ENCODE measurements around the gene ISYNA1. TPM values are rescaled to one million over a fixed set of nuclear protein-coding genes. Genes with fewer than 3 reads are reported as not detected.
A peak's percentile ranks its signal among the peaks of the same experiment; 100 is the strongest.

Gene ISYNA1
- total RNA-seq, 1 donor from 2014 or later: 278 TPM

- Mint-ChIP-seq H3K4me1 (ENCODE audit: unreplicated experiment) (peaks cover 7% of the 10 kb centered on the region), H3K27me3 (peaks cover 11% of the 10 kb centered on the region), H3K4me3 (no peak overlapping the region), H3K27ac (no peak overlapping the region), H3K36me3 (no peaks in the 10 kb centered on the region), H3K9me3 (no peaks in the 10 kb centered on the region)
- no peak for TF ChIP-seq CTCF (conservative IDR thresholded peaks at IDR 0.05)
- no peak for DNase-seq (ENCODE audit: extremely low spot score, unreplicated experiment)
Observed at GRCh38 chr19:18392417-18392816, 45.5 kb downstream of the ISYNA1 start.

DNA sequence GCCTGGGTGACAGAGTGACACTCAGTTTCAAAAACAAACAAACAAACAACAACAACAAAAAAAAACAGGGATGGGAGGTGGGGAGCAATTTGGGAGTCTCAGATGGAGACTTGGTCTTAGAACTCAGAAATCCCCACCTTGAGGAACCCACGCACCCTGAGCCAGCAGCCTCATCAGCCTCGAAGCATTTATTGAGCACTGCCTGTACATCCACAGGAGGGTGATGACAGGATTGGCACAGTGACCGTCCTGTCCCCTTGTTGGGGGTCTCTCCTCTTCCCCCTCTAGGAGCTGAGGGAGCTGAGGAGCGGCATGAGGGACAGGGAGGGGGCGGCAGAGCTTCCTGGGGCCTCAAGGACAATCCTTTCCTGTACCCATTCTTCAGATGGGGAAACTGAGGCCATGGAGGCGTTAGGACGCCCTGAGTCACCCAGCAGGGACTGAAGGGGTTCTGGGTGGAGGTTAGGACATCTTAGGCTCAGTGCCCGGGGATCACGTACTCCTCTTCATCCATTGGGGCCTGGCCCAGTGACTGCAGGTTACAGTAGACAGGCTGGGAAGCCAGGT lies 46.3 kb downstream of the ISYNA1 start:
- Mint-ChIP-seq H3K27me3 (peaks cover 15% of the 10 kb centered on the region), H3K9me3 (no peaks in the 10 kb centered on the region), H3K27ac (no peak overlapping the region), H3K4me3 (no peak overlapping the region), H3K4me1 (ENCODE audit: unreplicated experiment) (peaks cover 8% of the 10 kb centered on the region), H3K36me3 (no peaks in the 10 kb centered on the region)
- no peak for TF ChIP-seq CTCF (conservative IDR thresholded peaks at IDR 0.05)
- DNase-seq (ENCODE audit: extremely low spot score, unreplicated experiment): no peak

GRCh38 chr19:18390065-18390907 lies 47.6 kb downstream of the ISYNA1 start:
- Mint-ChIP-seq H3K4me1 (ENCODE audit: unreplicated experiment) (peaks cover 11% of the 10 kb centered on the region), H3K36me3 (no peaks in the 10 kb centered on the region), H3K4me3 (peak overlapping the region; percentile 73), H3K9me3 (no peaks in the 10 kb centered on the region), H3K27ac (peak overlapping the region; percentile 87), H3K27me3 (peaks cover 15% of the 10 kb centered on the region)
- TF ChIP-seq CTCF (conservative IDR thresholded peaks at IDR 0.05): no peak
- no peak for DNase-seq (ENCODE audit: extremely low spot score, unreplicated experiment)

GRCh38 chr19:18389726-18390064 lies 48.2 kb downstream of the ISYNA1 start:
- TF ChIP-seq CTCF (conservative IDR thresholded peaks at IDR 0.05): no peak
- peak overlapping the region; percentile 87 for H3K27ac Mint-ChIP-seq
- H3K9me3 Mint-ChIP-seq: no peaks in the 10 kb centered on the region
- peak overlapping the region; percentile 73 for H3K4me3 Mint-ChIP-seq
- DNase-seq (ENCODE audit: extremely low spot score, unreplicated experiment): no peak
- peaks cover 15% of the 10 kb centered on the region for H3K27me3 Mint-ChIP-seq
- H3K4me1 Mint-ChIP-seq (ENCODE audit: unreplicated experiment): peaks cover 14% of the 10 kb centered on the region
- H3K36me3 Mint-ChIP-seq: no peaks in the 10 kb centered on the region

DNA sequence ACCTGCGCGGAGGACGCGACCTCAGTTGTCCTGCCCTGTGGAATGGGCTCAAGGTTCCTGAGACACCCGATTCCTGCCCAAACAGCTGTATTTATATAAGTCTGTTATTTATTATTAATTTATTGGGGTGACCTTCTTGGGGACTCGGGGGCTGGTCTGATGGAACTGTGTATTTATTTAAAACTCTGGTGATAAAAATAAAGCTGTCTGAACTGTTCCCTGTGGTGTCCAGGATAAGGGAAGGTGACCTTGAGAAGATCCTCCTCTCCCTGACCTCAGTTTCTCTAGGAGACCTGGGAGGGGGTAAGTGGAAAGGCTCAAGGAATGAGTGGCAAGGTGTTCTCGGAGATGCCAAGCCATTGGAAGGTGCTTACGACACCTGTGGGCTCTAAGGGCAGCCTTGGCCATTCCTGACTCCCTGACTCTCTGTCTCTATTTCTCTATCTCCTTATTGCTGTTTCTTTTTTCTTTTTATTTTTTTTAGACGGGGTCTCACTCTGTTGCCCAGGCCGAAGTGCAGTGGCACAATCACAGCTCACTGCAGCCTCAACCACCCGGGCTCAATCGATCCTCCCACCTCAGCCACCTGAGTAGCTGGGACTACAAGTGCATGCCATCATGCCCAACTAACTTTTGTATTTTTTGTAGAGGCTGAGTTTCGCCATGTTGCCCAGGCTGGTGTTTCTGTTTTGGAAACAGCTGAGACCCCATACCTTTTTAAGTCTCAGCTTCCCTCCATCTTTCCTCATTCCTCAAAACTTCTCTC lies 48.8 kb downstream of the ISYNA1 start:
- no peak for DNase-seq (ENCODE audit: extremely low spot score, unreplicated experiment)
- H3K4me1 Mint-ChIP-seq (ENCODE audit: unreplicated experiment): peaks cover 17% of the 10 kb centered on the region
- H3K4me3 Mint-ChIP-seq: peak overlapping the region; percentile 78
- no peaks in the 10 kb centered on the region for H3K9me3 Mint-ChIP-seq
- H3K36me3 Mint-ChIP-seq: no peaks in the 10 kb centered on the region
- H3K27ac Mint-ChIP-seq: peak overlapping the region; percentile 87
- TF ChIP-seq CTCF (conservative IDR thresholded peaks at IDR 0.05): no peak
- peaks cover 15% of the 10 kb centered on the region for H3K27me3 Mint-ChIP-seq
